Calu3 (cell line): Measurements from ENCODE around the gene PGAP6. TPM values are rescaled to one million over a fixed set of nuclear protein-coding genes. Genes with fewer than 3 reads are reported as not detected.
A peak's percentile ranks its signal among the peaks of the same experiment; 100 is the strongest.

Experiments
- BruUV-seq: library from RNA; stranded (reverse); fragments of 400-500 nt; replicated peaks from 2 replicates; lab custom pipeline; 2021; lab: Mats Ljungman, UMichigan
- CTCF ChIA-PET: fragments of 300-600 bp; sonication (Branson Sonifier 250); formaldehyde crosslinking; loops from one replicate; lab custom pipeline; 2022; ENCODE audit warnings: antibody characterized with exemption; lab: Charles Lee
- DNase-seq: peaks from one replicate; pipeline ENCODE4 v3.0.0; 2022
- H3K27ac Mint-ChIP-seq: one replicate; pipeline ENCODE4 v1.8.0; 2022; ENCODE audit warnings: mixed read lengths; ENCODE audit not compliant: unreplicated experiment
- H3K27me3 Mint-ChIP-seq: one replicate; pipeline ENCODE4 v1.8.0; 2022; ENCODE audit warnings: mixed read lengths; ENCODE audit not compliant: unreplicated experiment
- H3K36me3 Mint-ChIP-seq: one replicate; pipeline ENCODE4 v1.8.0; 2022; ENCODE audit warnings: mild to moderate bottlenecking, moderate library complexity, mixed read lengths; ENCODE audit not compliant: insufficient read depth, unreplicated experiment
- H3K4me1 Mint-ChIP-seq: one replicate; pipeline ENCODE4 v1.8.0; 2022; ENCODE audit warnings: mild to moderate bottlenecking, low read depth, mixed read lengths; ENCODE audit not compliant: unreplicated experiment
- H3K4me3 Mint-ChIP-seq: one replicate; pipeline ENCODE4 v1.8.0; 2022; ENCODE audit warnings: mild to moderate bottlenecking, low read depth, moderate library complexity, mixed read lengths; ENCODE audit not compliant: unreplicated experiment
- H3K9me3 Mint-ChIP-seq: one replicate; pipeline ENCODE4 v1.8.0; 2022; ENCODE audit warnings: low read depth, mixed read lengths; ENCODE audit not compliant: unreplicated experiment
- CTCF ChIP-seq: fragments of 200-600 bp; IDR thresholded peaks from one replicate; pipeline ENCODE4 v1.8.0; 2022; ENCODE audit warnings: antibody characterized with exemption; ENCODE audit not compliant: unreplicated experiment
- intact Hi-C: fragments of 100-400 bp; cut with micrococcal nuclease; formaldehyde crosslinking; loops from one replicate; pipeline ENCODE4 v1.10.0; 2022; ENCODE audit not compliant: unreplicated experiment
- total RNA-seq: library from RNA; stranded (reverse); gene quantifications from 2 replicates; pipeline ENCODE4 v1.2.3, GENCODE V29; 2022

Gene PGAP6
- total RNA-seq, 1 experiment from 2014 or later: 70.0 TPM

- BruUV-seq: no TSS peak
- intact Hi-C loops: loop anchor here (1.0 kb wide), 1 partner anchor 255 kb away; no protein-coding TSS in a partner anchor
- H3K27ac Mint-ChIP-seq: no peak overlapping the region
- CTCF ChIA-PET: interaction anchor here (0.6 to 2.0 kb wide), 17 partner anchors 8 to 313 kb away, joined by 3 to 32 read pairs (median 4); partner anchors contain the start of genes AXIN1, FAM234A, MRPL28 and POLR3K
- DNase-seq: peak; percentile 91
- peak overlapping the region; percentile 10 for H3K4me3 Mint-ChIP-seq
- no peaks in the 10 kb centered on the region for H3K9me3 Mint-ChIP-seq
- TF ChIP-seq CTCF: peak; percentile 89
- H3K4me1 Mint-ChIP-seq: no peaks in the 10 kb centered on the region
- peaks cover 20% of the 10 kb centered on the region for H3K27me3 Mint-ChIP-seq
- H3K36me3 Mint-ChIP-seq: peaks cover 18% of the 10 kb centered on the region
Observed at GRCh38 chr16:361872-362701, 19.7 kb downstream of the PGAP6 start.

GRCh38 chr16:361341-361871 lies 20.4 kb downstream of the PGAP6 start:
- no peak for DNase-seq
- intact Hi-C loops: no loop called here
- H3K9me3 Mint-ChIP-seq: no peaks in the 10 kb centered on the region
- H3K27me3 Mint-ChIP-seq: peaks cover 20% of the 10 kb centered on the region
- CTCF ChIA-PET: interaction anchor here (0.6 to 2.0 kb wide), 11 partner anchors 9 to 308 kb away, joined by 3 to 32 read pairs (median 6); partner anchors contain the start of genes AXIN1, FAM234A, POLR3K and SNRNP25
- no peak overlapping the region for H3K27ac Mint-ChIP-seq
- no TSS peak for BruUV-seq
- no peak for TF ChIP-seq CTCF
- H3K4me3 Mint-ChIP-seq: no peak overlapping the region
- no peaks in the 10 kb centered on the region for H3K4me1 Mint-ChIP-seq
- peaks cover 14% of the 10 kb centered on the region for H3K36me3 Mint-ChIP-seq

GRCh38 chr16:360698-361336 lies 21.0 kb downstream of the PGAP6 start:
- intact Hi-C loops: no loop called here
- H3K9me3 Mint-ChIP-seq: no peaks in the 10 kb centered on the region
- no peaks in the 10 kb centered on the region for H3K4me1 Mint-ChIP-seq
- no TSS peak for BruUV-seq
- H3K4me3 Mint-ChIP-seq: no peak overlapping the region
- no peak overlapping the region for H3K27ac Mint-ChIP-seq
- peaks cover 14% of the 10 kb centered on the region for H3K36me3 Mint-ChIP-seq
- no peak for DNase-seq
- CTCF ChIA-PET: interaction anchor here (0.7 to 2.0 kb wide), 2 partner anchors 185 to 254 kb away, joined by 6 to 11 read pairs; no protein-coding TSS in a partner anchor
- peaks cover 20% of the 10 kb centered on the region for H3K27me3 Mint-ChIP-seq
- TF ChIP-seq CTCF: no peak

GRCh38 chr16:359871-360697 lies 21.7 kb downstream of the PGAP6 start:
- Mint-ChIP-seq H3K27me3 (peaks cover 20% of the 10 kb centered on the region), H3K9me3 (no peaks in the 10 kb centered on the region), H3K4me3 (no peak overlapping the region), H3K4me1 (no peaks in the 10 kb centered on the region), H3K27ac (no peak overlapping the region), H3K36me3 (peaks cover 14% of the 10 kb centered on the region)
- intact Hi-C loops: no loop called here
- no peak for DNase-seq
- BruUV-seq: no TSS peak
- no peak for TF ChIP-seq CTCF
- CTCF ChIA-PET: interaction anchor here (0.7 kb wide), 1 partner anchor 253 kb away, joined by 11 read pairs; no protein-coding TSS in a partner anchor
